Smooth muscle cell (in vitro differentiated cells): ENCODE measurements around the gene FAU. TPM values are rescaled to one million over a fixed set of nuclear protein-coding genes. Genes with fewer than 3 reads are reported as not detected.

Experiments used
- DNase-seq: peaks from one replicate; lab custom pipeline; 2025; ENCODE audit not compliant: unreplicated experiment; lab: John Stamatoyannopoulos, UW
- H2AFZ ChIP-seq: fragments of 200-600 bp; sonication (generic); 2 replicates; pipeline ENCODE4 v1.6.0; 2016; ENCODE audit warnings: antibody characterized with exemption, low read depth, mild to moderate bottlenecking
- H3F3A ChIP-seq: fragments of 200-600 bp; sonication (generic); 2 replicates; pipeline ENCODE4 v1.6.0; 2017; ENCODE audit warnings: antibody characterized with exemption, low read depth
- H3K27ac ChIP-seq: fragments of 200-600 bp; sonication (generic); 2 replicates; pipeline ENCODE4 v1.5.1; 2016; ENCODE audit warnings: low read depth, mild to moderate bottlenecking
- H3K27me3 ChIP-seq: fragments of 200-600 bp; sonication (generic); 2 replicates; pipeline ENCODE4 v1.6.1; 2016; ENCODE audit warnings: low read depth, mild to moderate bottlenecking
- H3K36me3 ChIP-seq: fragments of 200-600 bp; sonication (generic); 2 replicates; pipeline ENCODE4 v1.5.1; 2016; ENCODE audit warnings: low read depth
- H3K4me1 ChIP-seq: fragments of 200-600 bp; sonication (generic); 2 replicates; pipeline ENCODE4 v1.5.1; 2016; ENCODE audit warnings: low read depth
- H3K4me2 ChIP-seq: fragments of 200-600 bp; sonication (generic); 2 replicates; pipeline ENCODE4 v1.6.0; 2016; ENCODE audit warnings: mild to moderate bottlenecking
- H3K4me3 ChIP-seq: fragments of 200-600 bp; sonication (generic); 2 replicates; pipeline ENCODE4 v1.5.1; 2016; ENCODE audit warnings: mild to moderate bottlenecking
- H3K79me2 ChIP-seq: fragments of 200-600 bp; sonication (generic); 2 replicates; pipeline ENCODE4 v1.6.0; 2016; ENCODE audit warnings: low read depth, mild to moderate bottlenecking
- H3K9ac ChIP-seq: fragments of 200-600 bp; sonication (generic); 2 replicates; pipeline ENCODE4 v1.6.0; 2016; ENCODE audit warnings: low read depth
- H3K9me3 ChIP-seq: fragments of 200-600 bp; sonication (generic); replicated peaks from 2 replicates; pipeline ENCODE4 v1.5.1; 2016; ENCODE audit warnings: low read depth
- H4K20me1 ChIP-seq: fragments of 200-600 bp; sonication (generic); 2 replicates; pipeline ENCODE4 v1.6.0; 2016; ENCODE audit warnings: low read depth
- CTCF ChIP-seq: fragments of 200-600 bp; sonication (generic); IDR thresholded peaks from 2 replicates; pipeline ENCODE4 v1.5.1; 2017; ENCODE audit warnings: borderline replicate concordance, mild to moderate bottlenecking, antibody characterized with exemption; ENCODE audit not compliant: insufficient read depth, poor library complexity, severe bottlenecking
- WGBS: methylation state at CpG from one replicate; pipeline ENCODE4 v1.1.7; 2016; ENCODE audit warnings: low lambda C conversion rate; 5-methylcytosine and 5-hydroxymethylcytosine counted together
- polyA plus RNA-seq: library from polyadenylated mRNA; unstranded; fragments of >200 nt; fragmentation: Nextera tagmentation; extraction: Ambion mirVana; gene quantifications from 2 replicates; pipeline ENCODE4 v1.2.1, GENCODE V29; 2016
- total RNA-seq: library from RNA; depleted of rRNA; stranded (reverse); fragments of >200 nt; gene quantifications from 2 replicates; pipeline ENCODE4 v1.2.3, GENCODE V29; 2014

The FAU gene
- total and polyA plus RNA-seq, 2 experiments from 2014 or later = 509 to 537 TPM

- Histone ChIP-seq H3K4me2 (no peak overlapping the region), H3K4me3 (no peak overlapping the region), H3K27me3 (no peaks in the 10 kb centered on the region), H3K36me3 (no peaks in the 10 kb centered on the region), H2AFZ (no peak overlapping the region), H3K9ac (no peak overlapping the region), H3K9me3 (no peaks in the 10 kb centered on the region), H3K27ac (no peak overlapping the region), H3K79me2 (peaks cover 16% of the 10 kb centered on the region), H4K20me1 (peaks cover 5% of the 10 kb centered on the region), H3F3A (peaks cover 8% of the 10 kb centered on the region), H3K4me1 (peaks cover 22% of the 10 kb centered on the region)
- WGBS = 97% methylated on average over 11 of the region's 11 CpGs
- no peak for DNase-seq
- TF ChIP-seq CTCF = no peak
Measured at GRCh38 chr11:65114538-65115171, 7.3 kb downstream of the FAU start.

GRCh38 chr11:65113839-65114238 lies 8.1 kb downstream of the FAU start:
- no peak overlapping the region for H2AFZ ChIP-seq
- WGBS = 89% methylated on average over 6 of the region's 6 CpGs
- H3K36me3 ChIP-seq = no peaks in the 10 kb centered on the region
- no peak for DNase-seq
- peaks cover 22% of the 10 kb centered on the region for H3K4me1 ChIP-seq
- no peak for TF ChIP-seq CTCF
- H3K27me3 ChIP-seq = no peaks in the 10 kb centered on the region
- no peak overlapping the region for H3K9ac ChIP-seq
- no peaks in the 10 kb centered on the region for H3K9me3 ChIP-seq
- H4K20me1 ChIP-seq = peaks cover 5% of the 10 kb centered on the region
- peaks cover 16% of the 10 kb centered on the region for H3K79me2 ChIP-seq
- peak overlapping the region; percentile 98 for H3K4me2 ChIP-seq
- H3K27ac ChIP-seq = no peak overlapping the region
- H3F3A ChIP-seq = peaks cover 8% of the 10 kb centered on the region
- H3K4me3 ChIP-seq = peak overlapping the region; percentile 71

- H3F3A ChIP-seq = peaks cover 5% of the 10 kb centered on the region
- no peaks in the 10 kb centered on the region for H3K36me3 ChIP-seq
- no peak for TF ChIP-seq CTCF
- no peaks in the 10 kb centered on the region for H3K27me3 ChIP-seq
- WGBS = 27% methylated on average over 14 of the region's 14 CpGs
- H3K27ac ChIP-seq = peak overlapping the region; percentile 57
- no peak for DNase-seq
- peak overlapping the region; percentile 98 for H3K4me2 ChIP-seq
- H3K9me3 ChIP-seq = no peaks in the 10 kb centered on the region
- peak overlapping the region; percentile 71 for H3K4me3 ChIP-seq
- H3K79me2 ChIP-seq = peaks cover 16% of the 10 kb centered on the region
- H3K9ac ChIP-seq = peak overlapping the region; percentile 10
- H4K20me1 ChIP-seq = peaks cover 5% of the 10 kb centered on the region
- H2AFZ ChIP-seq = no peak overlapping the region
- H3K4me1 ChIP-seq = peaks cover 22% of the 10 kb centered on the region
Measured at GRCh38 chr11:65113361-65113756, 8.6 kb downstream of the FAU start.
